Nephron progenitor cell (in vitro differentiated cells): ENCODE results near the gene AXIN1.

ENCODE experiments used
- DNase-seq: peaks from one replicate; pipeline ENCODE4 v3.0.0; 2021
- H3K27ac Mint-ChIP-seq: 2 replicates; pipeline ENCODE4 v1.8.0; 2021; ENCODE audit warnings: mild to moderate bottlenecking, moderate library complexity, mixed read lengths
- H3K27me3 Mint-ChIP-seq: 2 replicates; pipeline ENCODE4 v1.8.0; 2021; ENCODE audit warnings: mild to moderate bottlenecking, low read depth, mixed read lengths; ENCODE audit not compliant: poor library complexity
- H3K36me3 Mint-ChIP-seq: 2 replicates; pipeline ENCODE4 v1.8.0; 2021; ENCODE audit warnings: low read depth, mixed read lengths
- H3K4me1 Mint-ChIP-seq: 2 replicates; pipeline ENCODE4 v1.8.0; 2021; ENCODE audit warnings: mixed read lengths
- H3K4me3 Mint-ChIP-seq: 2 replicates; pipeline ENCODE4 v1.8.0; 2021; ENCODE audit warnings: mild to moderate bottlenecking, moderate library complexity, mixed read lengths
- H3K9me3 Mint-ChIP-seq: 2 replicates; pipeline ENCODE4 v1.8.0; 2021; ENCODE audit warnings: mild to moderate bottlenecking, moderate library complexity, mixed read lengths
- CTCF ChIP-seq: fragments of 200-600 bp; sonication (generic); IDR thresholded peaks from 2 replicates; pipeline ENCODE4 v1.5.0; 2021; ENCODE audit warnings: antibody characterized with exemption

Gene AXIN1

GRCh38 chr16:303760-304505 lies 48.6 kb downstream of the AXIN1 start:
- H3K4me1 Mint-ChIP-seq = peaks cover 16% of the 10 kb centered on the region
- DNase-seq = no peak
- H3K9me3 Mint-ChIP-seq = no peaks in the 10 kb centered on the region
- H3K36me3 Mint-ChIP-seq = peaks cover 25% of the 10 kb centered on the region
- TF ChIP-seq CTCF = no peak
- H3K27ac Mint-ChIP-seq = no peak overlapping the region
- H3K27me3 Mint-ChIP-seq = no peaks in the 10 kb centered on the region
- H3K4me3 Mint-ChIP-seq = no peak overlapping the region

GRCh38 chr16:301950-302349 lies 50.6 kb downstream of the AXIN1 start:
- Mint-ChIP-seq H3K27me3 (no peaks in the 10 kb centered on the region), H3K36me3 (peaks cover 21% of the 10 kb centered on the region), H3K27ac (no peak overlapping the region), H3K9me3 (no peaks in the 10 kb centered on the region), H3K4me1 (peaks cover 9% of the 10 kb centered on the region), H3K4me3 (no peak overlapping the region)
- DNase-seq = no peak
- no peak for TF ChIP-seq CTCF

GRCh38 chr16:301235-301634 lies 51.3 kb downstream of the AXIN1 start:
- H3K27ac Mint-ChIP-seq = no peak overlapping the region
- H3K27me3 Mint-ChIP-seq = no peaks in the 10 kb centered on the region
- H3K36me3 Mint-ChIP-seq = peaks cover 18% of the 10 kb centered on the region
- DNase-seq = no peak
- no peak for TF ChIP-seq CTCF
- H3K9me3 Mint-ChIP-seq = no peaks in the 10 kb centered on the region
- no peak overlapping the region for H3K4me3 Mint-ChIP-seq
- H3K4me1 Mint-ChIP-seq = peaks cover 4% of the 10 kb centered on the region

GRCh38 chr16:297832-298231 lies 54.7 kb downstream of the AXIN1 start:
- no peak overlapping the region for H3K4me3 Mint-ChIP-seq
- H3K27me3 Mint-ChIP-seq = no peaks in the 10 kb centered on the region
- H3K36me3 Mint-ChIP-seq = no peaks in the 10 kb centered on the region
- DNase-seq = no peak
- H3K9me3 Mint-ChIP-seq = no peaks in the 10 kb centered on the region
- no peak overlapping the region for H3K27ac Mint-ChIP-seq
- TF ChIP-seq CTCF = no peak
- H3K4me1 Mint-ChIP-seq = no peaks in the 10 kb centered on the region

- Mint-ChIP-seq H3K27me3 (no peaks in the 10 kb centered on the region), H3K4me1 (no peaks in the 10 kb centered on the region), H3K4me3 (no peak overlapping the region), H3K36me3 (peaks cover 4% of the 10 kb centered on the region), H3K9me3 (no peaks in the 10 kb centered on the region), H3K27ac (no peak overlapping the region)
- DNase-seq = no peak
- TF ChIP-seq CTCF = no peak
Observed at GRCh38 chr16:296806-297510, 55.6 kb downstream of the AXIN1 start.

GRCh38 chr16:296276-296675 lies 56.2 kb downstream of the AXIN1 start:
- Mint-ChIP-seq H3K27ac (no peak overlapping the region), H3K4me3 (no peak overlapping the region), H3K4me1 (no peaks in the 10 kb centered on the region), H3K36me3 (peaks cover 4% of the 10 kb centered on the region), H3K9me3 (no peaks in the 10 kb centered on the region), H3K27me3 (no peaks in the 10 kb centered on the region)
- no peak for DNase-seq
- TF ChIP-seq CTCF = no peak
